ENCODE data around the gene FBXW7.

- TF ChIP-seq CTCF (IDR thresholded peaks at IDR 0.05) (no peak), POLR2A (IDR thresholded peaks at IDR 0.05) (no peak)
These were observed 35.9 kb upstream of the FBXW7 start for GRCh38 chr4:152571770-152572169.

All from lower leg skin (tissue), 3 donors.